Stimulated activated CD4-positive, alpha-beta T cell treated with anti-CD3 and anti-CD28 coated beads, TNF-alpha, amount 100 ng/mL, for 4 hours (primary cell): ENCODE measurements around the gene POLR1G.

Experiments used
- DNase-seq, 3 experiments: peaks; one replicate each; pipeline ENCODE4 v3.0.0-alpha.2; 2020; ENCODE audit warnings: low read depth in 3 of 3

The POLR1G gene

GRCh38 chr19:45406226-45407090 lies at the start of gene POLR1G:
POLR1G (plus strand) TSS chr19:45406644; CDS start chr19:45406697, 53 bp downstream.
- DNase-seq, result peak; percentile 62 to 65 (median 62)

- DNase-seq, result no peak
Measured at GRCh38 chr19:45356760-45357444, 49.5 kb upstream of the POLR1G start.

DNA sequence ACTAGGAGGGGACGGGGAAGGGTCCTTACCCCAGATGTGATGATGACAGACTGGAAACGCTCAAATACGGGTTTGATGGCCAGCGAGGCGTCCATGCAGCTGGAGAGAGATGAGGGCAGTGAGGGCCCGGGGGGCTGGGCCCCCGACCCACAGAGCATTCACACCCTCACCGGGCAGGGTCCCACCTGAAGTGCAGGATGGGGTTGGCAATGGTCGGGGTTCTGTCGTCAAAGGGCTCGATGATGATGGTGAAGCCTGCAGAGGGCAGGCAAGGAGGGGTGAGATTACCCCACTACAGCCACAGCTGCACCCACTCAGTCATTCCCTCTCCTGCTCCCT lies 49.0 kb upstream of the POLR1G start:
- no peak for DNase-seq

- no peak for DNase-seq
Measured at GRCh38 chr19:45358213-45358792, 48.1 kb upstream of the POLR1G start.

DNA sequence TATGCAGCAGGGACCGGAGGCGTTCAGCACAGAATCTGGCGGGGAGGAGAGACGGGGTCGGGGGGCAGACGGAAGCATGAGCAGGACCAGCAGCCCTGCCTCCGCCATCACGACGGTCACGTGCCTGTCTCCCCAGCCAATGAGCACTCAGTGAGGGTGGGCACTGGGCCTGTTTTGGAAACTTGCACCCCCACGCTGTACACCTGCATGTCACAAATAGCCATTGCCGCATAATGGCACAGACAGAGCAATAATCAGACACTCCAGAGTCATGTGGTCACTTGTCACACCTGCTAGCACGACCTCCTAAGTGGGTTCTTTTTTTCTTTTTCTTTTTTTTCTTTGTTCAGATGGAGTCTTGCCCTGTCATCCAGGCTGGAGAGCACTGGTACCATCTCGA lies 44.8 kb upstream of the POLR1G start:
- DNase-seq, result no peak

DNA sequence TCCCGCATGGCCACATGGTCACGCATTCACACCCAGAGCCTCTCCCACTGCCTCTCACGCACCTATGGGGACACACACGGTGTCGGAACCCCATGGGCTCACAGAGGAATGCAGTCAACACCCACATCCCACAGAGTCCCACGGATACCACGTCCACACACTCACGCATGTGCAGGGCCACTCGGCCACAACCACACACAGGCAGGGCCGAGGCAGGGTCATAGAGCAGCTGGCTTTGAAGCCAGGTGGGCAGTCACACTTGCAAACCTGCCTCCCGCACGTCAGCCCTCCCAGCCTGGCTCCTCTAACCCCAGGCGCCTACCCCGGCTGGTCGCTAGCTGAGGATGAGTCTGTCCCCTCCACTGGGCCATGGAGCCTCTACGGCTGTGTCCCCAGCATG lies 44.2 kb upstream of the POLR1G start:
- DNase-seq, result no peak

- no peak for DNase-seq
Measured at GRCh38 chr19:45363861-45364459, 42.5 kb upstream of the POLR1G start.

GRCh38 chr19:45364696-45365095 lies 41.7 kb upstream of the POLR1G start:
- DNase-seq, result no peak

DNA sequence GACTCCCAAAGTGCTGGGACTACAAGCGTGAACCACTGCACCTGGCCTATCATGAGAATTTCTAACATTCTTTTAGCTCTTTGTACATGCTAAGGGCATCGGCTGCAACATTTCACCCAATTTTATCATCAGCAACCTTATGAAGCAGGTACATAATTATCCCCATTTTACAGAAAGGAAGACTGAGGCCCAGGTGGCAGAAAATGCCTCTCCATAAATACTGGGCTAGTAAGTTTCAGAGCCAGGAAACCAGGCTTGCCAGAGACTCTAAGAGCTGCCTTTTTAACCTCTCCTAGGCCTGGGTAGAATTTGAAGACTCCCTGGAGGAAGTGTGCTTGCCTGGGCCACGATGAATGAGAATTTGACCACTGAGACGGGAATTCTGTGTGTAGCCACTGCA lies 38.3 kb upstream of the POLR1G start:
- DNase-seq, result no peak

DNA sequence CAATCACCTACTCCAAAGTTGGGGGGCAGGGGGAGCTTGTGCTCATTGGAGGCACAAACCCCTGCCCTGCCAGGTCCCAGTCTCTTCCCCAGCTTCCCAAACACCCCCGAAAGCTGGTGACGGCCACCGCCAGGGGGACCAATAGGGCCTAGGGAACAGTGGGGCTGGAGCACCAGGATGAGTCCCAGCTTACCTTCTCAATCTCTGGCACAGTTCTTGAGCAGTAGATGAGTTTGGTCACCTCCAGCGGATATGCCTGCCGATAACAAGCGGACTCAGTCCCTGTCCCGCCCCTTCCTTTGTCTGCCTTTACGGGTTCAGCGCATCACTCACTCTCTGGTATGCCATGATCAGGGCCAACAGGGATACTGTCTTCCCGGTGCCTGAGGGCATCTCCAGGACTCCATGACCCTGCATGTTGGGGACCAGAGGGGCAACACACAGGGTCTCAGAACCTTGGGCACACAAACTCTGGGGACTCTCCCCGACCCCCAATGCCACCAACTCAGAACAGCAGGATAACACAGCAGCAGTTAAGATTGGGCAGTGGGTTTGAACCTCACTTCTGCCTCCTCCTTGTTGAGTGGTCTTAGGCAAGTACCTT lies 37.6 kb upstream of the POLR1G start:
- no peak for DNase-seq

DNA sequence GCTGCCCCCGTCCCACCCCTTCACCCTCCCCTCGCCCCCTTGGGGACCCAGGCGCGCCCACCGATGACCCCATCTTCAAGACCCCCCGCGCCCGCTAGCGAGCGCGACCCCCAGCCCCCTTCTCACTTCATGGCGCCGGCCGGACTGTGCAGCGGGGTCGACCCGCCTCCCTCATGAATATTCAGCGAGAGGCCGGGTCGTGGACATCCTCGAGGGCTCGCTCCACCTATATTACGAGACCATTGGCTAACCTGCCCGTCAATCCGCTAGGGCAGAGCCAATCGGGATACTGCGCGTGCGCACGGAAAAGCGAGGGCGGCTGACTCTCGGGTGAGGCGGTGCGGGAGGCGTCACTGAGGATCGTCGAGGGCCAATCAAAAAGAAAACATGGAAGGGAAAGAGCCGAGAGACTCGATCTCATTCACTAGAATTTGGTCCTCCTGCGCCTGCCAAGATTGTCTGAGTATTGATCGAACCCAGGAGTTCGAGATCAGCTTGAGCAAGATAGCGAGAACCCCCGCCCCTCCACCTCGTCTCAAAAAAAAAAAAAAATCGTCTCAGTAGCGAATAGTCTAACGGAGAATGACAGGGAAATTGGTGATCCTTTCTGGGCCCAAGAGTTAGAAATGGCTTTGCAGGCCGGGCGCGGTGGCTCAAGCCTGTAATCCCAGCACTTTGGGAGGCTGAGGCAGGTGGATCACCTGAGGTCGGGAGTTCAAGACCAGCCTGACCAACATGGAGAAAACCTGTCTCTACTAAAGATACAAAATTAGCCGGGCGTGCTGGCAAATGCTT lies 35.8 kb upstream of the POLR1G start, which contains the start of gene ERCC2:
TSS of gene ERCC2 (minus strand) at position 164 of the 795 bp plus-strand sequence. CDS start at position 131, 33 bp downstream.
- DNase-seq, result peak; percentile 99 to 100 (median 99)

- DNase-seq, result no peak
Measured at GRCh38 chr19:45376045-45376724, 30.3 kb upstream of the POLR1G start.

DNA sequence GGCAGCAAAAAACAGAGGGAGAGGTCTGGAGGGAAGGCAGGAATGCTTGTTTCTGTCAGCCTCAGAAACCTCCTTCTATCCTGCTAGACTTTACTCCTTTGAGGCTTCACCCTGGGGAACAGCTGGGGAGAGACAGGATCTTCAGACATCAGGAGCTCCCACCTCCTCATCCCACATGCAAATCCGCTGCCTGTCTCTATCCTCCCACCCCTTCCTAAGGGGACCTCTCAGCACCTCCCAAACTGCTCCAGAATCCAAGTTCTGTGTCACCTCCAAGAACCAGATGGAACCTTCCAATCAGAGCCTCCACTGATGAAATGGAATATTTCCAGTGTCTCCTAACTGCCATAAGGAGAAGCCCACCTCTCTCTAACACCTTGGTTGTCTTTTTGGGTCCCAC lies 26.3 kb upstream of the POLR1G start:
- DNase-seq, result no peak

DNA sequence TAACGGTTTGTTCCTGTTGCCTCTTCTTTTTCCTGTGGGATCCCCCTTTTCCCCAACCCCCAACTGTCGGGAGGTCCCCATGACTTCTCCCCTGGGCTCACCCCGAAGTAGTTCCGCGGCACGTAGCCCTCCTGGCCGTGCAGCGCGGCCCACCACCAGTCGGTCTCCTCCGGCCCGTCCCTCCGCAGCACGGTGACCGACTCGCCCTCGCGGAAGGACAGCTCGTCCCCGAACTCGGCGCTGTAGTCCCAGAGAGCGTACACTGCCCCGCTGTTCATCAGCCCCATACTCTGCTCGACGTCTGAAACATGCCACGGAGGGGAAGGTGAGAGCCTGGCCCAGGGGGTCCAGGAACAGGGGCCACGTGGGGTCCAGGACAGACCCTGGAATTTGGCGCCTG lies 24.0 kb upstream of the POLR1G start:
- DNase-seq, result no peak

GRCh38 chr19:45385392-45386221 lies 20.8 kb upstream of the POLR1G start:
- DNase-seq, result no peak

DNA sequence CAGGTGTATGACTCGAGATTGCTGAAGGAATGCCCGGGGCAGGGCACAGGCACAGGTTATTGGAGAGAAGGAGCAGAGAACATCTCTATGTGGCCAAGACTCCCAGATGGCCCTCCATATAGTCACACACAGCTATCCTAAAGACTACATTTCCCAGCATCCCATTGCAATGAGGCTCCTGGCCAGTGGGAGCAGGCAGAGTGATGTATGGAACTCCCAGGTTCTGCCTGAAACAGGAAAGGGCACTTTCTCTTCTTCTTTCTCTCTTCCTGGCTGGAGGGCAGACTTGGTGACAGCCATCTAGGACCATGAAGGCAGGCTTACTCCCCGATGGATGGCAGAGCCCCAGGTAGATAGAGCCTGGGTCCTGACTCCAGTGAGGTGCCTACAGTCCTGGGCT lies 15.1 kb upstream of the POLR1G start:
- no peak for DNase-seq

DNA sequence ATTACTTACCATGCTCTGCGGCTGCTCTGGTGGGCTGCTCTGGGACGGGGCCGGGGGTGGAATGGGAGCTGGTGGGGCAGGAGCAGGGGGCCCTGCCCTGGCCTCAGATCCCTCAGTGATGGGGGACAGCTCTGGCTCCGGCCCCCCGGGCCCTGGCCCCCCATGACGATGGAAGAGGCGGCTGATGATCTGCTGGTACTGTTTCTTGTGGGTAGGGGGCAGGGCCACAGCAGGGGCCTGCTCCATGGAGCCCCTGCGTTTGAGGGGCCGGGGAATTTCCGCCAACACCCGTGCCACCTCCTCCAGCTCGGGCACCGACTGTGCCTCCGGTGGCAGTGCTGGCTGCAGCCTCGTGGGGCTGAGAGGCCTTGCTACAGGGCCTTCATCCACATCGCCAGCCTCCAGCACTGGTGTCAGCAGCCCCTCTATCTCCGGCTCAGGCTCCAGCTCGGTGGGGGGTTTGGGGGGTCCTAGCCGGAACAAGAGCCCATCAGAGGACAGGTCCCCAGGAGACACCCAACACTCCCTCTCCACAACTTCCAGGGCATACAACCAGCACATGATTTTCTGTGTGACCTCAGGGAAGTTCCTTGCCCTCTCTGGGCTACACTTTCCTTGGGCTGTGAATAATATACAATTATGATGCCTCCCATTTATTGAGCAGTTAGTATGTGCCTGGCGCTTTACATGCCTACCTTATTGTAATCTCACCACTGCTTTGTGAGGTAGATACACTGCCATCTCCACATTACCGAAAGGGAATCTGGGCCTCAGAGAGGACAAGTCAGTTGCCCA lies 14.4 kb upstream of the POLR1G start:
- DNase-seq, result no peak

DNA sequence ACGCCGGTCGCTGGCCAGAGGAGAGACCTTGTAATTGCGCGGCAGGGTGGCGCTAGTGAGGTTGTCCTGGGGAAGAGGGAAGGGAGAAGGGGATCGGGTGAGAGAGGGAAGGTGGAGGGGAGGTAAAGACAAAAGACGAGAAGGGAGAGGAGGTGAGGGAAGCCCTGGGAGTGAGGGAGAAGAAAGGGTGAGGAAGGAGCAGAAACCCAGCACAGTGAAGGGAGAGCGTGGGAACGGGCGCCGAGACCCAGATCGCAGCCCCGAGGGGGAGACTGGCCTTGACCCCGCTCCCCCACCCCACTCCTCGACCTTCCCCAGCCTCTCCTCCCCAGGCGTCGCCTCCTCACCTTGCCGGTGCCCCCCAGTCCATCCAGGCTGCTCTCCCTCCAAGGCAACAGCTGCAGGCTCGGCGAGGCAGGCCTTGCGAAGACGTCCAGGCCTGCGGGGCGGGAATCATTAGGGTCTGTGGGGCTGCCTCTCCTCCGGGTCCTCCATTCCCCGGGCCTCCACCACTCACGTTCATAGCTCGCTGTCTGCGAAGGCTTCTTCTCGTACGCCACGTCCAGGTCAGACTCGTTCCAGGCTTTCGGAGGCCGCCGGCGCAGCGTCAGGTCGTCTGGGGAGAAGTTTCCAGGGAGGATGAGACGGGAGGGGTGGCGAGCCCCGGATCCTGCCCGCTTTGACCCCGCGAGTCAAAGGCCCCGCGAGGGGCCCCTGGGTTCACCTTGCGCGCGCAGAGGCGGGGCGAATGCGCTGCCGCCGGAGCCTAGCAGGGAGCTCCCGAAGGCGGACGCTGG lies 10.4 kb upstream of the POLR1G start:
- DNase-seq, result no peak
